Esophagus squamous epithelium (tissue), 5 donors: ENCODE measurements around the gene DNAJC17. TPM values are rescaled to one million over a fixed set of nuclear protein-coding genes. Genes with fewer than 3 reads are reported as not detected.
A peak's percentile ranks its signal among the peaks of the same experiment; 100 is the strongest.

ENCODE experiments used
- DNase-seq: peaks from one replicate; lab custom pipeline; 2025; lab: John Stamatoyannopoulos, UW
- H3K27ac ChIP-seq, 4 donors: fragments of 200-600 bp; sonication (generic); one replicate each; pipeline ENCODE4 v1.5.1; 2016 to 2019; ENCODE audit warnings: mild to moderate bottlenecking in 1 of 4
- H3K27me3 ChIP-seq, 4 donors: fragments of 200-600 bp; sonication (generic); 1 replicate in 3 of 4; 2 replicates in 1 of 4; pipeline versions ENCODE4 v1.5.1 to v1.6.0; 2017 to 2021; ENCODE audit warnings: antibody characterized with exemption in 1 of 4
- H3K36me3 ChIP-seq, 3 donors: fragments of 200-600 bp; sonication (generic); one replicate each; pipeline ENCODE4 v1.5.1; 2016 to 2019
- H3K4me1 ChIP-seq, 3 donors: fragments of 200-600 bp; sonication (generic); one replicate each; pipeline ENCODE4 v1.5.1; 2017 to 2019
- H3K4me3 ChIP-seq, 4 donors: fragments of 200-600 bp; sonication (generic); 1 replicate in 3 of 4; 2 replicates in 1 of 4; pipeline ENCODE4 v1.5.1; 2016 to 2019; ENCODE audit warnings: mild to moderate bottlenecking in 2 of 4, moderate library complexity in 1 of 4
- H3K9me3 ChIP-seq, 3 donors: fragments of 200-600 bp; sonication (generic); one replicate each; pipeline ENCODE4 v1.5.1; 2016 to 2019
- CTCF ChIP-seq, 6 experiments: fragments of 450-650 bp in 4 of 6; fragments of 200-600 bp in 2 of 6; sonication (generic) in 2 of 6; IDR thresholded peaks; one replicate each; pipeline ENCODE4 v1.5.1; 2016 to 2019; ENCODE audit warnings: antibody characterized with exemption in 6 of 6, mild to moderate bottlenecking in 4 of 6, moderate library complexity in 4 of 6
- POLR2A ChIP-seq, 4 donors: fragments of 450-650 bp; IDR thresholded peaks; one replicate each; pipeline ENCODE4 v1.6.1; 2017; ENCODE audit warnings: antibody characterized with exemption in 4 of 4, mild to moderate bottlenecking in 4 of 4, moderate library complexity in 3 of 4
- WGBS, 2 donors: methylation state at CpG; one replicate each; pipeline ENCODE4 v1.1.5; 2018; 5-methylcytosine and 5-hydroxymethylcytosine counted together
- intact Hi-C: fragments of 100-400 bp; cut with DNase I; formaldehyde crosslinking; loops from one replicate; pipeline ENCODE4 v1.15.0; 2022
- total RNA-seq, 4 donors: library from RNA; depleted of rRNA; stranded (reverse); fragments of >200 nt; gene quantifications; one replicate each; pipeline ENCODE4 v1.1.0, GENCODE V29; 2016
- donor health status: DM: yes; HTN: yes; CAD: no.

The DNAJC17 gene
- total RNA-seq, 4 donors from 2014 or later: 13.9 to 24.0 (median 19.2) TPM

- WGBS, 2 donors: 67 to 72% methylated on average over 4 of the region's 4 CpGs
- intact Hi-C loops: no loop called here
- H3K27me3 ChIP-seq: no peaks in the 10 kb centered on the region
- no peaks in the 10 kb centered on the region for H3K36me3 ChIP-seq
- DNase-seq: no peak
- no peaks in the 10 kb centered on the region for H3K9me3 ChIP-seq
- H3K4me3 ChIP-seq: no peak overlapping the region
- H3K4me1 ChIP-seq: no peaks in the 10 kb centered on the region
- no peak overlapping the region for H3K27ac ChIP-seq
- TF ChIP-seq POLR2A (IDR thresholded peaks at IDR 0.05) (no peak), CTCF (IDR thresholded peaks at IDR 0.05) (no peak)
These were observed 19.3 kb upstream of the DNAJC17 start for GRCh38 chr15:40826423-40827075.

GRCh38 chr15:40825661-40826422 is 18.6 kb upstream of the DNAJC17 start:
- Histone ChIP-seq H3K9me3 (no peaks in the 10 kb centered on the region), H3K4me1 (no peaks in the 10 kb centered on the region), H3K4me3 (no peak overlapping the region), H3K36me3 (no peaks in the 10 kb centered on the region), H3K27me3 (no peaks in the 10 kb centered on the region), H3K27ac (no peak overlapping the region)
- WGBS, 2 donors: 55 to 63% methylated on average over 5 of the region's 5 CpGs
- intact Hi-C loops: no loop called here
- DNase-seq: no peak
- TF ChIP-seq POLR2A (IDR thresholded peaks at IDR 0.05) (no peak), CTCF (IDR thresholded peaks at IDR 0.05) (no peak)

GRCh38 chr15:40823572-40824343 is 16.5 kb upstream of the DNAJC17 start:
- H3K4me3 ChIP-seq: no peak overlapping the region
- 55 to 74% methylated on average over 1 of the region's 1 CpG for WGBS, 2 donors
- no peaks in the 10 kb centered on the region for H3K36me3 ChIP-seq
- no peak for TF ChIP-seq POLR2A (IDR thresholded peaks at IDR 0.05)
- TF ChIP-seq CTCF (IDR thresholded peaks at IDR 0.05): no peak
- H3K9me3 ChIP-seq: no peaks in the 10 kb centered on the region
- no peak for DNase-seq
- H3K27ac ChIP-seq: peak overlapping the region in 1 of 4 donors; percentile 6
- intact Hi-C loops: no loop called here
- H3K4me1 ChIP-seq: no peaks in the 10 kb centered on the region
- H3K27me3 ChIP-seq: no peaks in the 10 kb centered on the region

DNA sequence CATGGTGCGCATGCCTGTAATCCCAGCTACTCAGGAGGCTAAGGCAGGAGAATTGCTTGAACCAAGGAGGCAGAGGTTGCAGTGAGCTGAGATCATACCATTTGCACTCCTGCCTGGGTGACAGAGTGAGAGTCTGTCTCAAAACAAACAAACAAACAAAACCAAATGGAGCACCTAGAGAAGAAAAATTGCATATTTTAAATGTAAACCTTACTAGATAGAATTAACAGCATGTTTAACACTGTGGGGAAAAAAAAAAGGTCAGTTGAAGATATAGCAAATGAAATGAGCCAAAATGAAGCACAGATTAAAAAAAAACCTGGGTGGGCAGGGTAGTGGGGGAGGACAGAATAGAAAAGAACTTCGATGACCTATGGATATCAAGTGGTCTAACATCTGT is 13.9 kb upstream of the DNAJC17 start:
- Histone ChIP-seq H3K27me3 (no peaks in the 10 kb centered on the region), H3K36me3 (no peaks in the 10 kb centered on the region), H3K4me1 (no peaks in the 10 kb centered on the region), H3K9me3 (no peaks in the 10 kb centered on the region), H3K27ac (no peak overlapping the region), H3K4me3 (no peak overlapping the region)
- no peak for TF ChIP-seq CTCF (IDR thresholded peaks at IDR 0.05)
- TF ChIP-seq POLR2A (IDR thresholded peaks at IDR 0.05): no peak
- intact Hi-C loops: no loop called here
- no peak for DNase-seq
- 77 to 89% methylated on average over 1 to 2 of the region's 2 CpGs for WGBS, 2 donors

DNA sequence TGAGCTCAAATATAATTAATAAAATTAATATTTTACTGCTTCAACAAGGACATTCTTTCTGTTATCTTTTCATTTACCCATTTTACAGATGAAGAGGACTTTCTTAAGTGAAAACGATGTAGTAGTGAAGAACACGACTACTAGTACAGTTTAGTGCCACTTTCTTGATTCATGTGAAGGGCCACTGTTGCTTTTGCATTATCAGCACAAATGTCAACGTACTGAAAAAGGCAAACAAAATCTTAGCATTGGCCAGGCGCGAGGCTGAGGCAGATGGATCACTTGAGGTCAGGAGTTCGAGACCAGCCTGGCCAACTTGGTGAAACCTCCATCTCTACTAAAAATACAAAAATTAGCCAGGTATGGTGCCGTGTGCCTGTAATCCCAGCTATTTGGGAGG is 11.8 kb upstream of the DNAJC17 start:
- no peak for DNase-seq
- no peaks in the 10 kb centered on the region for H3K9me3 ChIP-seq
- intact Hi-C loops: no loop called here
- WGBS, 2 donors: 79 to 80% methylated on average over 7 of the region's 7 CpGs
- no peak overlapping the region for H3K27ac ChIP-seq
- no peak for TF ChIP-seq CTCF (IDR thresholded peaks at IDR 0.05)
- no peak for TF ChIP-seq POLR2A (IDR thresholded peaks at IDR 0.05)
- H3K27me3 ChIP-seq: no peaks in the 10 kb centered on the region
- H3K36me3 ChIP-seq: peaks cover 0 to 10% (median 6%) of the 10 kb centered on the region in 3 donors
- H3K4me1 ChIP-seq: no peaks in the 10 kb centered on the region
- H3K4me3 ChIP-seq: no peak overlapping the region
